PC-3 (cell line): ENCODE results near the gene GRK6.

Experiments
- CTCF ChIP-seq: fragments of 300-600 bp; sonication (generic); conservative IDR thresholded peaks from 2 replicates; pipeline ENCODE4 v1.5.1; 2017; ENCODE audit warnings: antibody characterized with exemption, low read depth, mild to moderate bottlenecking, low read length
- EZH2 ChIP-seq: fragments of 300-600 bp; sonication (generic); IDR thresholded peaks from one replicate; pipeline ENCODE4 v1.6.1; 2017; ENCODE audit warnings: antibody characterized with exemption, mild to moderate bottlenecking, low read length; ENCODE audit not compliant: unreplicated experiment
- EZH2phosphoT487 ChIP-seq: fragments of 300-600 bp; sonication (generic); IDR thresholded peaks from 2 replicates; pipeline ENCODE4 v1.6.1; 2018; ENCODE audit warnings: mild to moderate bottlenecking, antibody characterized with exemption, low read length, borderline replicate concordance

GRCh38 chr5:177486256-177486655, 59.8 kb downstream of the GRK6 start:
- TF ChIP-seq CTCF (no peak), EZH2 (no peak), EZH2phosphoT487 (no peak)
